Measurements from ENCODE around the gene FGG.

The FGG gene

DNA sequence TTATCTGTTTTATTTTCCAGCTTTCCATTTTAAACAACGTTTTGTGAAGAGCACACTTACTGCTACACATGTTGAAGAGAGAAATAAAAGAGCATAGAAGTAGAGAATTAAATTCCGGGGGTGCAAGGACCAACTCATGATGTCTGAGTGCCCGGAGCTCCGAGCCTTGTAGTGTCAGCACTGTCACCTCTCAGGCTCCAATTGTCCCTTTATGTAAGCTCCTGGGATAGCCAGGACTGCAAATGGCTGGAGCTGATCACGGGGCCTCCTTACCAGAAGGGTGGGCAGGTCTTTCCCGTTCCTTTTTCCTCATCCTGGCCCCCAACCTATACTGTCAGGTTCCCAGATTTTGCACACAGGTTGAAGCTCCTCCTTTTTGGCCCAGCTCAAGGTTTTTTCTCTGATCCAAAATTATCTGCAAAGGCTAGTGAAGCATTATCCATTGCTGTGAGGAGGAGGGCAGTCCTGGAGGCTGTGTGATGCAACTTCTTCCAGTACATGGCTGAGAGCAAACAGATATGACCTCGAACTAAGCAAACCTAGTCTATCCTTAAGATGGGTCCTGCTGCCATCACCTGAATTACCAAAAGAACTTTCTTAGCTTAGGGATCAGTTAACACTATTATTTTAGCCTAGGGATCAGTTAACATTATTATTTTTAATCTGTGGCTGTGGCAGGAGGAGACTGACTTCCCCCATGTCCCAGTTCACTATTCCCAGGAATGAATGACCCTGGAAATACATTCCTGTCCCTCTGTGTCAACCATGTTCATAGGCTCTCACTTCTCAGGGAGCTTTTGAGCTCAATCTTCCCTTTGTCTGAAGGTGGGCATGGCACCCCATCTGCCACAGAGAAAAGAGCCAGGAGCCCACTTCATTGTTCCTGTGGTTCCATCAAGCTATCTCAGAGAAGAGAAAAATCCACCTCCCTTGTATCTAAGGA, at the start of gene FGG:
Gene FGG (minus strand): TSS at position 185 of the 943 bp plus-strand sequence. CDS start 47 bp downstream, at position 138.
- DNase-seq (ENCODE audit: low spot score): no peak

DNA sequence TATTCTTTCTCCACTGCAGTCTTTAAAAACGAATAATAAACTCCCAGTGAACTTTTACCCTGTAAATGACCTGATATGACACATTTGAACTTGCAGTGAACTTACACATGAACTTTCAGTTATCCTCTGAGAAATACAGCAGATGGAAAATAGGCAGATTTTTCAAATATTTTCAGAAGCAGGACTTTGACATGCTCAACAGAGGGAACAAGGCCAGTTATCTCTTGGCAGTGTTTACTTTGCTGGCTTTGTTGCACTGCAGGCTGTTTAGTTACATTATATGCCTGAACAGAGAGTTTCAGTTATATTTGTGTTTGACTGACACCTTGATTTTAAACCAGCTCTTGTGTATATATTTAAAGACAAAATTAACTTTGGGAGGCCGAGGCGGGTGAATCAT, 47.6 kb upstream of the FGG start:
- no peak for DNase-seq (ENCODE audit: low spot score)

GRCh38 chr4:154658680-154659405, 46.4 kb upstream of the FGG start:
- DNase-seq (ENCODE audit: low spot score): peak; percentile 10

- DNase-seq (ENCODE audit: low spot score): no peak
Observed at GRCh38 chr4:154643493-154643892, 31.0 kb upstream of the FGG start.

- DNase-seq (ENCODE audit: low spot score): peak; percentile 12
Observed at GRCh38 chr4:154642373-154643009, 30.0 kb upstream of the FGG start.

DNA sequence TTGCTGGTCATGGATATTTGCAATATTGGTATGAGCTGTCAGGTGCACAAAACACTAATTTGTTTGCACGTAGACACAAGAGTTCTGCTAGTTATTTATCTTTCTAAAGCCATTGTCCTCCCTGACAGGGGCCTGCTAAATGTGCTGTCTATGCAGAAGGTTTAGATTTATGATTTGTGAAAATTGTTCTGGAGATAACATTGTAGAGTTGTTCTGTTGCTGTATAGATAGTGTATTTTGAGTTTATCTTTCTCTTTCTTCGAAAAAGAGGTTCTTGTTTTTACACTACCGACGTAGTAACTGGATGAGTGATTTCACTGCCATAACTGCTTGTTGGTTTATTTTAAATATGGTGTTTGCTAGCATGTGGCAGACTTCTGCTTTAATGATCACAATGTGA, 28.5 kb upstream of the FGG start:
- DNase-seq (ENCODE audit: low spot score): no peak

DNA sequence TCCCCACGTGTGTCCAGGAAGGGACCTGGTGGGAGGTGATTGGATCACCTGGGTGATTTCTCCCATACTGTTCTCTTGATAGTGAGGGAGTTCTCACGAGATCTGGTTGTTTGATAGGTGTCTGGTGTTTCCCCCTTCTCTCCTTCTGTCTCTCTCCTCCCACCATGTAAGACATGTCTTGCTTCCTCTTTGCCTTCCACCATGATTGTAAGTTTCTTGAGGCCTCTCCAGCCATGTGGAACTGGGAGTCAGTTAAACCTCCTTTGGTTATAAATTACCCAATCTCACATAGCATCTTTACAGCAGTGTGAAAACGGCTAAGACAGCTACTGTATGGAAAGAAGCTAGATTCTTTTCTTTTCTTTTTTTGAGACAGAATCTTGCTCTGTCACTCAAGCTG, 21.6 kb upstream of the FGG start:
- DNase-seq (ENCODE audit: low spot score): no peak

- DNase-seq (ENCODE audit: low spot score): no peak
Observed at GRCh38 chr4:154631828-154632227, 19.4 kb upstream of the FGG start.

GRCh38 chr4:154630324-154630723, 17.9 kb upstream of the FGG start:
- no peak for DNase-seq (ENCODE audit: low spot score)

DNA sequence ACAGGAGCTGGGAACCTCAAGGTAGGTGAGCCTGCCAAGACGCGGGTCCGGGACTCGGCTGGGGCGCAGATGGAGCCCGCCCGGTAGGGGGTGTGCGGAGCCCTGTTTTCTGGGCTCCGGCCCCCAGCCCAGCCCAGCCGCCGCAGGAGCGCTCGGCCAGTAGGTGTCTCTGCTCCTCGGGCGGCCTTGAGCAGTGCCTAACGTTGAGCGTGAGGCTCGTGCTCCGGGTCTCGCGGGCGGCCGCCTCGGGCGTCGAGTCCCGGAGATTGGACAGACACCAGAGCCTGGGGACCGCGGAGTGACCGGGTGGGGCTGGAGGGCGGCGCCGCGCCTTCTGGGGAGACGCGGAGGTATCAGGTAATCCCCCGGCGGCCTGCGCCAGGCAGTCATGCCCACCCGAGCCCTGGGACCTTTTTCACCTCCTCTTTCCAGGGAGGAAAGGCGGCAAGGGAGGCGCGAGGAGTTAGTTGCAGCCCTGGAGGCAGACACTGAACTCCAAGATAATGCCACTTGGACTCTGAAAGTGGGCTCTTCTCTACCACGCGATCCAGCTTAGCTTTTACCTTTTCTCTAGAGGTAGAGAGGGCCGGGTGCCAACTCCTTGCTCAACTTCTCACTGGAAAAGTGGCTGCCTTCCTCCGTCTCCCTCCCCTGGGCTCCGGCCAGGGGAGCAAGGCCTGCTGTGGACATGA, 14.5 kb upstream of the FGG start:
- peak; percentile 25 for DNase-seq (ENCODE audit: low spot score)

- DNase-seq (ENCODE audit: low spot score): no peak
Observed at GRCh38 chr4:154625971-154626370, 13.5 kb upstream of the FGG start.

- no peak for DNase-seq (ENCODE audit: low spot score)
Observed at GRCh38 chr4:154623995-154624394, 11.5 kb upstream of the FGG start.

DNA sequence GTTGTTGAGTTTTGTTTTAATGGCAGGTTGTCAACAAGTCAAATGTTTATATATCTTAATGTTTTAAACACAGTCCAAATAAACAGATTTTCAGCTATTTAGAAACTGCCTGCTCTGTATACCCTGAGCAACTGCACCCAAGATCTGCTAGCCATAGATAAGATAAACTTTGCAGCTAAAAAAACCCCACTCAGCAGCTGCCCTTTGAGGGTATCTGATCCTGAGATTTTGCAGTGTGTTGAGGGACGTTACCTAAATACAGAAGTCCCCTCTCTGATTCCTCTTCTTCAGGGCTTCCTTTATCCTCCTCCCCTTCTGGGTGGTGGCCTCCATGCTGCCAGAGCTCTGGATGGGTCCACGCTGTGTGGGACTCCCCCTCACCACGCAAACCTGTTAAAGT, 11.0 kb upstream of the FGG start:
- no peak for DNase-seq (ENCODE audit: low spot score)

DNA sequence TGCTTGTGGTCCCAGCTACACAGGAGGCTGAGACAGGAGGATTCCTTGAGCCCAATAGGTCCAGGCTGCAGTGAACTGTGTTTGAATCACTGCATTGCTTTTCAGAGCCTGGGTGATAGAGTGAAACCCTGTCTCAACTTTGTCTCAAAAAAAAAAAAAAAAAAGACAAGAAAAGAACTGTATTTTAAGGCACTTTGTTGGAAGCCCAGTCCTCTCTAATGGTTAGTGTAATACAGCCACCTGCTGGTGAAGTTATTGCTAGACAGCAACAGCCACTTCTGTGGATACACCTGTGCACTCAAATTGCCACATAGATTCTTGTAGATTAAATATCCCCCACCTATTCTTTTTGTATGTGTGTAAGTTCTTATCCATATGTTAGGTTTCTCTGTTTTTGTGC, 10.1 kb upstream of the FGG start:
- peak; percentile 31 for DNase-seq (ENCODE audit: low spot score)

- no peak for DNase-seq (ENCODE audit: low spot score)
Observed at GRCh38 chr4:154620111-154620510, 7.7 kb upstream of the FGG start.

- peak; percentile 63 for DNase-seq (ENCODE audit: low spot score)
Observed at GRCh38 chr4:154618708-154619315, 6.4 kb upstream of the FGG start.

- DNase-seq (ENCODE audit: low spot score): no peak
Observed at GRCh38 chr4:154617820-154618317, 5.4 kb upstream of the FGG start.

DNA sequence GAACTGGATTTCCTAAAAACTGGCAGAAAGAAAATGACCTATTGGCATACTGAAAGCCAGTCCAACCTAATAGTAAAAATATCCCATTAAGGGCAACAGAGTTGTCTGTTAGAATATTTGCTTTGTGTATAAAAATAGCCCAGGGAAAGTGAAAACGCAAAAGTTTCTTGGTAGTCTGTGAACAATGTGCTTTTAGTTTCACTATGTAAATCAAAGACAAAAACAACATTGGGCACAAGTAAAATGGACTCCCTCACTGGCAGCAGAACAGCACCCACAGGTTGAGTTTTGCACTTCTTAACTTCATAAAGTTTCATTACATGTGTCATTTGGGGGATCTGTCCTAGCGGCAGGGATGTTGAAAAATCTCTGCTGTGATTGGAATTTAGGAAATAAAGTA, 4.3 kb upstream of the FGG start:
- no peak for DNase-seq (ENCODE audit: low spot score)

DNA sequence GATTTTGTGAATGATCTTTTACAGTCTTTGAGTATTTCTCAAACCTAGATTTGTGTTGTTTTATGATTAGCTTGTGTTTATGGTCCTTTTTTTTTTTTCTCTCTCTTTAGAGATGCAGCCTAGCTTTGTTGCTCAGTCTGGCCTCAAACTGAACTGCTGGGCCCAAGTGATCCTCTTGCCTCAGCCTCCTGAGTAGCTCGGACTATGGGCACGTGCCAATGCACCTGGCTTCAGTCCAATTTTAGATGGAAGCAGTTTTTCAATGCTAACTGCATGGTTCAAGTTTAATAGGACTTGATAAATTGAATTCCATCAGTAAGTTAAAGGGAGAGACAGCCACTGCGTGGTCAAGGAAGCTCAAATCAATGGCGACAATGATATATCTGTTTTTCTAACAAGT, 3.8 kb upstream of the FGG start:
- no peak for DNase-seq (ENCODE audit: low spot score)

- DNase-seq (ENCODE audit: low spot score): no peak
Observed at GRCh38 chr4:154615211-154615610, 2.8 kb upstream of the FGG start.

GRCh38 chr4:154614306-154614705, 1.9 kb upstream of the FGG start:
- DNase-seq (ENCODE audit: low spot score): no peak

DNA sequence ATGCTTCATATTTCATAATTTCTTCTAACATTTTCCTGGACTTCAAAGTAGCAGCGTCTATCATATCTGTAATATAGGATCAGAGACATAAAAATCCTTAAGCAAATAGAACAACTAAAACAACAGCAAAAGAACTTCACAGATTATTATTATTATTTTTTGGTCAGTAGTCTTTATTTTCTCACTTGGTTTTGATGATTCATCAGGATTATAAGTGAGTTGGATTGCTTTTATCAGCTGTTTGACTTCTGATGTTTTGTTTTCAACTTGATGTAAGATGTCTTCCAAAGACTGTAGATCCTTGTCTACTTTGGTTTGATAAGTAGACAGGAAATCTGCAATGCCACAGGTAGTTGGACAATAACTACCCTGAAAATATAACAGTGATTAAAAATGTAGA, 623 bp downstream of the FGG start:
- DNase-seq (ENCODE audit: low spot score): no peak

Data from globus pallidus (tissue), 1 donor.